22Rv1 (cell line): ENCODE data around the gene KLHL40.

Experiments
- CTCF ChIP-seq: fragments of 450-650 bp; IDR thresholded peaks from 2 replicates; pipeline ENCODE4 v1.5.1; 2017; ENCODE audit warnings: mild to moderate bottlenecking
- ZFX ChIP-seq: fragments of 450-650 bp; IDR thresholded peaks from 2 replicates; pipeline ENCODE4 v1.6.1; 2017; ENCODE audit warnings: antibody characterized with exemption, borderline replicate concordance

GRCh38 chr3:42688016-42688415 is 2.7 kb downstream of the KLHL40 start:
- TF ChIP-seq CTCF (no peak), ZFX (no peak)
